ENCODE data around the gene SAMHD1. TPM values are rescaled to one million over a fixed set of nuclear protein-coding genes. Genes with fewer than 3 reads are reported as not detected.

The SAMHD1 gene
- total and polyA plus RNA-seq, 10 donors, result 52.3 to 238 (median 195) TPM

DNA sequence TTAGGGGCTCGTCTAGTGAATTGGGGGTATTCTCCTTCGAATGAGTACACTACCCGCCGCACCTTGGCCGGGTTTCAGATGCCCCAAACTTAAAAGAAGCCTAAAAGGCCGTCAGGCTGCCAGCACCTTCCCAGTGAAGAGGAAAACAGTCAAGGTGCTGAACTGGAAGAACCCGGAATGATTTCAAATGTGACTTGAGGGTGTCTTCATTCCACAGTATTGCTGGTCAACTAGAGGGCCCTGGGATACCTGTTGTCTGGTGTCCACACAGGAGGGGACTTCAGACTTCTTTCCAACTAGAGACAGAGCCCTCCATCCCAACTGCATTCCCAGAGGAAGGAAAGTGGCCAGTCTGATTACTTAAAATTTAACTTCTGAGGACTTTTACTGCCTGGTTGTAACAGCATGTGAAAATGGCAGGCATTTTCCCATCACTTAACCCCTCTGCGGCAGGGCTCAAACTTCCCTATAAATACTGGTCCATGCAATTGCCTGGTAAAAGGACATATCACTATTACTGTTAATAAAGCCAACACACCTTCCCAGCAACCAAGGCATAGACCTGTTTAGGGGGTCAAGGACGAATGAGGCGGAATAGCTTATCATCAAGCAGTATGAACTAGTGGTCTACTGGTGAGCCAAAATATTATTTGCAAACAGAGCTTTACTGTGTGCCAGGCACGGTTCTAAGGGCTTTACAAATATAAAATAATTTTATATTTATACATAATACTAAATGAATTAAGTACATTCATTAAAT is 651 bp upstream of the SAMHD1 start:
- Histone ChIP-seq H3K4me1 (peaks cover 18 to 83% (median 55%) of the 10 kb centered on the region in 6 donors), H3K4me3 (peak overlapping the region; percentile 24 to 100 (median 96)), H3K27ac (peak overlapping the region in 7 of 8 donors; percentile 86 to 98 (median 94)), H3K36me3 (peaks cover 0 to 14% (median 0%) of the 10 kb centered on the region in 6 donors), H3K9me3 (no peaks in the 10 kb centered on the region), H3K27me3 (replicated peaks in 1 of 7) (no peaks in the 10 kb centered on the region)
- WGBS, 5 donors, result 33 to 41% (median 38%) methylated on average over 11 of the region's 11 CpGs
- TF ChIP-seq POLR2AphosphoS5 (IDR thresholded peaks at IDR 0.05) (no peak), POLR2A (IDR thresholded peaks at IDR 0.05) (no peak)
- TF ChIP-seq, protein P1, sequence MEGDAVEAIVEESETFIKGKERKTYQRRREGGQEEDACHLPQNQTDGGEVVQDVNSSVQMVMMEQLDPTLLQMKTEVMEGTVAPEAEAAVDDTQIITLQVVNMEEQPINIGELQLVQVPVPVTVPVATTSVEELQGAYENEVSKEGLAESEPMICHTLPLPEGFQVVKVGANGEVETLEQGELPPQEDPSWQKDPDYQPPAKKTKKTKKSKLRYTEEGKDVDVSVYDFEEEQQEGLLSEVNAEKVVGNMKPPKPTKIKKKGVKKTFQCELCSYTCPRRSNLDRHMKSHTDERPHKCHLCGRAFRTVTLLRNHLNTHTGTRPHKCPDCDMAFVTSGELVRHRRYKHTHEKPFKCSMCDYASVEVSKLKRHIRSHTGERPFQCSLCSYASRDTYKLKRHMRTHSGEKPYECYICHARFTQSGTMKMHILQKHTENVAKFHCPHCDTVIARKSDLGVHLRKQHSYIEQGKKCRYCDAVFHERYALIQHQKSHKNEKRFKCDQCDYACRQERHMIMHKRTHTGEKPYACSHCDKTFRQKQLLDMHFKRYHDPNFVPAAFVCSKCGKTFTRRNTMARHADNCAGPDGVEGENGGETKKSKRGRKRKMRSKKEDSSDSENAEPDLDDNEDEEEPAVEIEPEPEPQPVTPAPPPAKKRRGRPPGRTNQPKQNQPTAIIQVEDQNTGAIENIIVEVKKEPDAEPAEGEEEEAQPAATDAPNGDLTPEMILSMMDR (IDR thresholded peaks at IDR 0.05 in 8 of 11, conservative IDR thresholded peaks at IDR 0.05 in 3 of 11), result no peak
- intact Hi-C loops (cut with DNase I; ENCODE audit: low total_unique reads), result no loop called here
- no peak for DNase-seq

DNA sequence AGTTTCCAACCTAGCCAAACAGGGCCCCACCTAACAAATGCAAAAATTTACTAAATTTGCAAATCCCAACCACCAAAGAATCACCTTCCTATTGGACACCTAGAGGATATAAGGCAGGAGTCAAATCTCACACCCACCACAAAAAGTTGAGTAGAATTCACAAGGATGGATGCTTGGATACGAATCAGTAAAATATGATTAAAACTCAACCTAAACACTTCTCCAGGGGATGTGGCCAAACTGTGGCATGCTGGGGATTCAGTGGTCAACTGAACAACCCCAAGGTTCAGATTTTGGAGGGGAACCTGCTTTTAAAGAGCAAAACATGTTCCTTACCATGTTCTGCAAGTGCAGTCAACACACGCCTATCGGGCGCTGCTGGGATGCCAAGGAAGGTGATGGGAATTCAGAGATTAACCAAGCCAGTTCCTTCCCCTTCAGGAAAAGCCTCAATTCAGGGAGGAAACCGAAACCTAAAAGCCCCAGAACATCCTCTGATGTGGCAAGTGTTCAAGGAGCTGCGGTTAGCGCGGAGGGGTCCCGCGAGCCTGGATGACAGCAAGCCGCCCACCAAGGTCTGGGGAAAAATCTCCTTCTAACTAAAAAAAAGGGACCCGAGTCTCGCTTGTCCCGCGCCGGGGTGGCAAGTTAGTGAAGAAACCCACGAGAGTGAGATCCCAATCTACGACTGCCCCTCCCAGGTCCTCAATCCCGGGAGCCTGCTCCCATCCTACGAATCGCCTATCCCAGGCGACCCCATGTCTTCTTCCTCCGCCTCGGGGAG is 902 bp downstream of the SAMHD1 start:
- peak in 1 of 3 donors; percentile 1 for TF ChIP-seq POLR2AphosphoS5 (IDR thresholded peaks at IDR 0.05)
- TF ChIP-seq, protein P1 (IDR thresholded peaks at IDR 0.05 in 8 of 11, conservative IDR thresholded peaks at IDR 0.05 in 3 of 11), result no peak
- peak in 1 of 3 donors; percentile 1 for TF ChIP-seq POLR2A (IDR thresholded peaks at IDR 0.05)
- Histone ChIP-seq H3K36me3 (peaks cover 0 to 27% (median 7%) of the 10 kb centered on the region in 6 donors), H3K9me3 (no peaks in the 10 kb centered on the region), H3K27me3 (replicated peaks in 1 of 7) (no peaks in the 10 kb centered on the region), H3K4me1 (peaks cover 23 to 84% (median 61%) of the 10 kb centered on the region in 6 donors), H3K27ac (peak overlapping the region; percentile 79 to 98 (median 92)), H3K4me3 (peak overlapping the region; percentile 70 to 100 (median 96))
- intact Hi-C loops (cut with DNase I; ENCODE audit: low total_unique reads), result no loop called here
- no peak for DNase-seq
- 1 to 2% (median 1%) methylated on average over 23 to 24 of the region's 24 CpGs for WGBS, 5 donors

DNA sequence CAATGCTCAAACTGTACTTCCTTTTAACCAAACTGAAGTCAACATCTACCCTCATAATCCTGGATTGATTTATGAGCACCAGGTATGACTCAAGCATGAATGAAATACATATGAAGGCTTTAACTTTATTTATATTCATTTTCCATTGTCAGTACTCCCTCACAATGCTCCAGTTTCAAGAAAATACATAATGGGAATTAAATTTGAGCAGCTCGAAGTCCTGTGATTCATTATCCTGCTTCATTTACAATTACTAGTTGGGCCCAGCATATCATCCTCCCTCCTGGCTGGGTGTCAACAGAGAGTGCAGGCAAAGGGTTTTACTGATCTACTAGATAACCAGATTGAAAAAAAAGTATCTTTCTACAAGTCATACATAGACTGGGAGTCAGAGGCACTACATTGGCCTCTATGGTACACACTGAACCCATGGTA is 10.1 kb downstream of the SAMHD1 start:
- WGBS, 5 donors, result 76 to 92% (median 85%) methylated on average over 1 of the region's 1 CpG
- peaks cover 0 to 100% (median 47%) of the 10 kb centered on the region in 6 donors for H3K36me3 ChIP-seq

More for the DNA sequence above, 10.1 kb downstream of the SAMHD1 start:
- no peak for DNase-seq
- intact Hi-C loops (cut with DNase I; ENCODE audit: low total_unique reads), result no loop called here
- Histone ChIP-seq H3K27me3 (replicated peaks in 1 of 7) (no peaks in the 10 kb centered on the region), H3K4me1 (peaks cover 29 to 100% (median 83%) of the 10 kb centered on the region in 6 donors), H3K9me3 (no peaks in the 10 kb centered on the region), H3K4me3 (peak overlapping the region in 1 of 8 donors; percentile 18), H3K27ac (peak overlapping the region in 5 of 8 donors; percentile 11 to 98 (median 47))
- TF ChIP-seq POLR2A (IDR thresholded peaks at IDR 0.05), result no peak
- TF ChIP-seq, protein P1 (IDR thresholded peaks at IDR 0.05 in 8 of 11, conservative IDR thresholded peaks at IDR 0.05 in 3 of 11), result no peak

Measured in spleen (tissue), 11 donors.